H1 (cell line): ENCODE data around the gene LCN10. TPM values are rescaled to one million over a fixed set of nuclear protein-coding genes. Genes with fewer than 3 reads are reported as not detected.

Experiments used
- CBX5 ChIP-seq: fragments of 300-800, 300-1000 bp; sonication (generic); IDR thresholded peaks from 2 replicates; pipeline ENCODE4 v1.7.1; 2016; ENCODE audit warnings: antibody characterized with exemption, low read length, low read depth
- CEBPB ChIP-seq: IDR thresholded peaks from 2 replicates; pipeline ENCODE4 v1.6.1; 2012; ENCODE audit warnings: low read depth, low read length
- CREB1 ChIP-seq: IDR thresholded peaks from 2 replicates; pipeline ENCODE4 v1.6.1; 2012; ENCODE audit warnings: inconsistent platforms
- CTBP2 ChIP-seq: IDR thresholded peaks from 2 replicates; pipeline ENCODE4 v1.7.0; 2011; ENCODE audit warnings: borderline replicate concordance, mild to moderate bottlenecking, moderate library complexity, mixed read lengths, low read length; ENCODE audit not compliant: insufficient read depth, insufficient read length
- JUN ChIP-seq: IDR thresholded peaks from 2 replicates; pipeline ENCODE4 v1.6.1; 2011; ENCODE audit warnings: low read depth, mild to moderate bottlenecking, improper control_type of control experiment, low read length
- KDM4A ChIP-seq: IDR thresholded peaks from one replicate; pipeline ENCODE4 v1.7.1; 2012; ENCODE audit warnings: low read depth, mild to moderate bottlenecking, moderate library complexity, low read length, inconsistent platforms; ENCODE audit not compliant: severe bottlenecking
- MAFK ChIP-seq: IDR thresholded peaks from 2 replicates; pipeline ENCODE4 v1.6.1; 2012; ENCODE audit warnings: low read depth, mild to moderate bottlenecking, improper control_type of control experiment, low read length
- POLR2A ChIP-seq, 2 experiments: IDR thresholded peaks; 1 replicate in 1 of 2; 2 replicates in 1 of 2; pipeline ENCODE4 v1.6.1; 2011; ENCODE audit warnings: low read depth in 2 of 2, low read length in 2 of 2, mild to moderate bottlenecking in 2 of 2; ENCODE audit errors: control extremely low read depth in 1 of 2
- RXRA ChIP-seq: IDR thresholded peaks from 2 replicates; pipeline ENCODE4 v1.6.1; 2011; ENCODE audit warnings: low read depth, mild to moderate bottlenecking, low read length, moderate library complexity; ENCODE audit not compliant: insufficient read depth
- SIX5 ChIP-seq: IDR thresholded peaks from 2 replicates; pipeline ENCODE4 v1.6.1; 2011; ENCODE audit warnings: mild to moderate bottlenecking, low read depth, low read length
- SP2 ChIP-seq: IDR thresholded peaks from 2 replicates; pipeline ENCODE4 v1.6.1; 2012; ENCODE audit warnings: mild to moderate bottlenecking, low read length, inconsistent platforms
- SP4 ChIP-seq: IDR thresholded peaks from 2 replicates; pipeline ENCODE4 v1.6.1; 2012; ENCODE audit warnings: low read length, inconsistent platforms
- TAF1 ChIP-seq: IDR thresholded peaks from 2 replicates; pipeline ENCODE4 v1.6.1; 2011; ENCODE audit warnings: mild to moderate bottlenecking, low read depth, low read length
- TCF12 ChIP-seq: IDR thresholded peaks from 2 replicates; pipeline ENCODE4 v1.6.1; 2011; ENCODE audit warnings: low read depth, mild to moderate bottlenecking, low read length
- YY1 ChIP-seq: IDR thresholded peaks from 2 replicates; pipeline ENCODE4 v1.6.1; 2011; ENCODE audit warnings: low read depth, mild to moderate bottlenecking, low read length
- polyA plus RNA-seq, 7 experiments: library from polyadenylated mRNA; depleted of rRNA in 3 of 7; stranded (reverse) in 5 of 7; unstranded in 2 of 7; fragments of >200 nt in 5 of 7; fragments of 200-250 nt in 2 of 7; gene quantifications; 1 replicate in 5 of 7; 2 replicates in 1 of 7; 4 replicates in 1 of 7; pipeline versions ENCODE4 v1.2.1 to v1.2.3, GENCODE V29; 2011 to 2013; ENCODE audit warnings: missing spikeins in 2 of 7, mixed read lengths in 2 of 7
- total RNA-seq: library from RNA; stranded (reverse); fragmentation: NEBNext Ultra II Directional; extraction: Animal tissue kit (Norgen Biotek cat#: 25700); gene quantifications from 2 replicates; pipeline ENCODE4 v1.2.1, GENCODE V29; 2021

LCN10 gene
- total and polyA plus RNA-seq, 2 of the 8 experiments (the other 6 are each of a cell fraction or from before 2014, with no cell fraction given) = 2.6 to 2.8 TPM

GRCh38 chr9:136790640-136791515 lies 48.1 kb upstream of the LCN10 start, which contains the start of gene TMEM141 (continued):
- TF ChIP-seq MAFK (no peak), TCF12 (no peak), POLR2A (IDR thresholded peaks at IDR 0.05; ENCODE audit: control extremely low read depth in 1 of 2, low read depth in 2 of 2, low read length in 2 of 2) (no peak), JUN (no peak), SP2 (no peak), TAF1 (peak; percentile 5; the same call in 1 of the 2 replicates), RXRA (no peak), CREB1 (no peak), CTBP2 (no peak), CBX5 (no peak), KDM4A (no peak), YY1 (no peak), CEBPB (no peak), SP4 (no peak), SIX5 (no peak)
